Keratinocyte (primary cell): ENCODE results near the gene SLC9A7.

ENCODE experiments used
- CTCF ChIP-seq, 3 experiments: IDR thresholded peaks in 1 of 3; conservative IDR thresholded peaks in 1 of 3; optimal IDR thresholded peaks in 1 of 3; 2 replicates in 2 of 3; 3 replicates in 1 of 3; pipeline versions ENCODE3 to v1.5.1; 2011; ENCODE audit warnings: low read length in 3 of 3, mild to moderate bottlenecking in 3 of 3, moderate library complexity in 2 of 3, control low read depth in 1 of 3, inconsistent platforms in 1 of 3; ENCODE audit not compliant: insufficient read depth in 2 of 3; ENCODE audit errors: extremely low read depth in 1 of 3
- EZH2 ChIP-seq: IDR thresholded peaks from one replicate; pipeline ENCODE4 v1.6.1; 2012; ENCODE audit warnings: inconsistent platforms, mild to moderate bottlenecking, low read length, moderate library complexity

- TF ChIP-seq CTCF (optimal IDR thresholded peaks at IDR 0.05 in 1 of 3, IDR thresholded peaks at IDR 0.05 in 1 of 3, conservative IDR thresholded peaks at IDR 0.05 in 1 of 3; ENCODE audit: extremely low read depth in 1 of 3, insufficient read depth in 2 of 3, low read length in 3 of 3) (no peak), EZH2 (no peak)
These were observed 88.6 kb downstream of the SLC9A7 start for GRCh38 chrX:46670316-46670715.
